Fibroblast of villous mesenchyme (primary cell): Measurements from ENCODE around the gene BCAM. TPM values are rescaled to one million over a fixed set of nuclear protein-coding genes. Genes with fewer than 3 reads are reported as not detected.

Experiments
- DNase-seq: peaks from one replicate; pipeline ENCODE4 v3.0.0-alpha.2; 2010; ENCODE audit warnings: low read depth
- H3K4me3 ChIP-seq: 2 replicates; pipeline ENCODE4 v1.5.1; 2011; ENCODE audit warnings: low read depth, mild to moderate bottlenecking, low read length
- CTCF ChIP-seq: IDR thresholded peaks from 2 replicates; pipeline ENCODE4 v1.5.1; 2012; ENCODE audit warnings: low read depth, mild to moderate bottlenecking, low read length; ENCODE audit not compliant: insufficient read depth
- total RNA-seq: library from RNA; depleted of rRNA; stranded (reverse); fragments of >200 nt; gene quantifications from 2 replicates; pipeline ENCODE4 v1.2.3, GENCODE V29; 2012

The BCAM gene
- total RNA-seq, 1 donor: 15.1 TPM

- no peak for DNase-seq
- no peak for TF ChIP-seq CTCF
Observed at GRCh38 chr19:44818466-44819031, 9.6 kb downstream of the BCAM start.

GRCh38 chr19:44819246-44819832 is 10.4 kb downstream of the BCAM start:
- H3K4me3 ChIP-seq: no peak overlapping the region
- no peak for DNase-seq
- no peak for TF ChIP-seq CTCF

More at GRCh38 chr19:44818466-44819031, 9.6 kb downstream of the BCAM start:
- no peak overlapping the region for H3K4me3 ChIP-seq

- no peak for DNase-seq
- no peak for TF ChIP-seq CTCF
- H3K4me3 ChIP-seq: no peak overlapping the region
Observed at GRCh38 chr19:44820648-44821609, 12.0 kb downstream of the BCAM start.

GRCh38 chr19:44822177-44822576 is 13.3 kb downstream of the BCAM start:
- no peak for TF ChIP-seq CTCF
- no peak overlapping the region for H3K4me3 ChIP-seq
- DNase-seq: no peak

GRCh38 chr19:44822670-44823372 is 13.9 kb downstream of the BCAM start:
- no peak for TF ChIP-seq CTCF
- DNase-seq: no peak
- no peak overlapping the region for H3K4me3 ChIP-seq

GRCh38 chr19:44823373-44823698 is 14.4 kb downstream of the BCAM start:
- no peak for DNase-seq
- TF ChIP-seq CTCF: no peak

More at GRCh38 chr19:44823373-44823698, 14.4 kb downstream of the BCAM start:
- no peak overlapping the region for H3K4me3 ChIP-seq
